A673 (cell line): ENCODE results near the gene LYPD3.

Source experiments
- EZH2 ChIP-seq: fragments of 200-600 bp; sonication (generic); IDR thresholded peaks from 2 replicates; pipeline ENCODE4 v1.6.1; 2017; ENCODE audit warnings: borderline replicate concordance, low read depth, mild to moderate bottlenecking, mixed read lengths, antibody characterized with exemption, low read length; ENCODE audit not compliant: poor library complexity, severe bottlenecking
- TF ChIP-seq, protein P1 (sequence below): fragments of 300-800, 200-600 bp; sonication (generic); conservative IDR thresholded peaks from 2 replicates; pipeline ENCODE4 v1.5.1; 2017; ENCODE audit warnings: low read depth, mild to moderate bottlenecking, antibody characterized with exemption, low read length, moderate library complexity, mixed read lengths

GRCh38 chr19:43435775-43436174, 29.6 kb downstream of the LYPD3 start:
- TF ChIP-seq, protein P1, sequence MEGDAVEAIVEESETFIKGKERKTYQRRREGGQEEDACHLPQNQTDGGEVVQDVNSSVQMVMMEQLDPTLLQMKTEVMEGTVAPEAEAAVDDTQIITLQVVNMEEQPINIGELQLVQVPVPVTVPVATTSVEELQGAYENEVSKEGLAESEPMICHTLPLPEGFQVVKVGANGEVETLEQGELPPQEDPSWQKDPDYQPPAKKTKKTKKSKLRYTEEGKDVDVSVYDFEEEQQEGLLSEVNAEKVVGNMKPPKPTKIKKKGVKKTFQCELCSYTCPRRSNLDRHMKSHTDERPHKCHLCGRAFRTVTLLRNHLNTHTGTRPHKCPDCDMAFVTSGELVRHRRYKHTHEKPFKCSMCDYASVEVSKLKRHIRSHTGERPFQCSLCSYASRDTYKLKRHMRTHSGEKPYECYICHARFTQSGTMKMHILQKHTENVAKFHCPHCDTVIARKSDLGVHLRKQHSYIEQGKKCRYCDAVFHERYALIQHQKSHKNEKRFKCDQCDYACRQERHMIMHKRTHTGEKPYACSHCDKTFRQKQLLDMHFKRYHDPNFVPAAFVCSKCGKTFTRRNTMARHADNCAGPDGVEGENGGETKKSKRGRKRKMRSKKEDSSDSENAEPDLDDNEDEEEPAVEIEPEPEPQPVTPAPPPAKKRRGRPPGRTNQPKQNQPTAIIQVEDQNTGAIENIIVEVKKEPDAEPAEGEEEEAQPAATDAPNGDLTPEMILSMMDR = no peak
- no peak for TF ChIP-seq EZH2
